Liver (tissue), 9 donors: ENCODE measurements around the gene ZNF699. TPM values are rescaled to one million over a fixed set of nuclear protein-coding genes. Genes with fewer than 3 reads are reported as not detected.

Source experiments
- DNase-seq: peaks from one replicate; pipeline ENCODE4 v3.0.0-alpha.2; 2017; ENCODE audit warnings: low spot score
- H3K27ac ChIP-seq, 2 donors: one replicate each; pipeline ENCODE4 v1.7.0; 2013; ENCODE audit warnings: inconsistent platforms in 2 of 2, low read length in 2 of 2, control low read depth in 1 of 2, low read depth in 1 of 2, mild to moderate bottlenecking in 1 of 2
- H3K27me3 ChIP-seq, 4 donors: one replicate each; pipeline versions ENCODE4 v1.6.1 to v1.7.0; 2013; ENCODE audit warnings: low read length in 3 of 4, inconsistent platforms in 1 of 4, mild to moderate bottlenecking in 1 of 4, moderate library complexity in 1 of 4; ENCODE audit not compliant: control insufficient read depth in 4 of 4, insufficient read depth in 4 of 4
- H3K36me3 ChIP-seq, 4 donors: one replicate each; pipeline versions ENCODE4 v1.6.1 to v1.7.0; 2013; ENCODE audit warnings: low read length in 3 of 4, mild to moderate bottlenecking in 3 of 4, low read depth in 1 of 4, moderate library complexity in 1 of 4; ENCODE audit not compliant: control insufficient read depth in 4 of 4, insufficient read depth in 3 of 4
- H3K4me1 ChIP-seq, 4 donors: one replicate each; pipeline versions ENCODE4 v1.6.1 to v1.7.0; 2013; ENCODE audit warnings: low read length in 3 of 4, mild to moderate bottlenecking in 3 of 4, moderate library complexity in 1 of 4; ENCODE audit not compliant: control insufficient read depth in 4 of 4, insufficient read depth in 4 of 4
- H3K4me3 ChIP-seq, 3 donors: one replicate each; pipeline versions ENCODE4 v1.6.1 to v1.7.0; 2013; ENCODE audit warnings: low read length in 3 of 3, control low read depth in 1 of 3, low read depth in 1 of 3, mild to moderate bottlenecking in 1 of 3
- H3K9ac ChIP-seq, 2 donors: one replicate each; pipeline ENCODE4 v1.7.0; 2013; ENCODE audit warnings: low read length in 2 of 2, mild to moderate bottlenecking in 2 of 2, moderate library complexity in 2 of 2, control low read depth in 1 of 2, low read depth in 1 of 2
- H3K9me3 ChIP-seq, 4 donors: one replicate each; pipeline versions ENCODE4 v1.6.1 to v1.7.0; 2013; ENCODE audit warnings: low read length in 3 of 4; ENCODE audit not compliant: control insufficient read depth in 4 of 4
- CTCF ChIP-seq: fragments of 150-350 bp; IDR thresholded peaks from 2 replicates; pipeline ENCODE4 v1.5.1; 2017; ENCODE audit warnings: improper control_type of control experiment, low read depth, low read length; ENCODE audit not compliant: missing input control
- EGR1 ChIP-seq, 2 donors: IDR thresholded peaks; 2 replicates each; pipeline ENCODE4 v1.6.1; 2016 to 2018; ENCODE audit warnings: antibody characterized with exemption in 2 of 2, low read depth in 2 of 2
- FOXA1 ChIP-seq: IDR thresholded peaks from 2 replicates; pipeline ENCODE4 v1.6.1; 2016; ENCODE audit warnings: antibody characterized with exemption
- GABPA ChIP-seq, 2 donors: IDR thresholded peaks in 1 of 2; conservative IDR thresholded peaks in 1 of 2; 2 replicates each; pipeline ENCODE4 v1.6.1; 2016; ENCODE audit warnings: antibody characterized with exemption in 2 of 2, mild to moderate bottlenecking in 1 of 2, moderate library complexity in 1 of 2
- HNF4A ChIP-seq, 2 donors: conservative IDR thresholded peaks; 2 replicates each; pipeline ENCODE4 v1.6.1; 2016; ENCODE audit warnings: antibody characterized with exemption in 2 of 2, mild to moderate bottlenecking in 2 of 2
- HNF4G ChIP-seq: IDR thresholded peaks from 2 replicates; pipeline ENCODE4 v1.6.1; 2016; ENCODE audit warnings: antibody characterized with exemption
- JUND ChIP-seq, 2 donors: IDR thresholded peaks; 2 replicates each; pipeline ENCODE4 v1.6.1; 2016; ENCODE audit warnings: antibody characterized with exemption in 2 of 2
- NR2F2 ChIP-seq: IDR thresholded peaks from 2 replicates; pipeline ENCODE4 v1.6.1; 2016; ENCODE audit warnings: antibody characterized with exemption
- RAD21 ChIP-seq, 2 donors: IDR thresholded peaks; 2 replicates each; pipeline ENCODE4 v1.6.1; 2016; ENCODE audit warnings: antibody characterized with exemption in 2 of 2, mild to moderate bottlenecking in 2 of 2
- RXRA ChIP-seq, 2 donors: IDR thresholded peaks; 2 replicates each; pipeline ENCODE4 v1.6.1; 2017 to 2018; ENCODE audit warnings: antibody characterized with exemption in 2 of 2, mild to moderate bottlenecking in 1 of 2
- TAF1 ChIP-seq: conservative IDR thresholded peaks from 2 replicates; pipeline ENCODE4 v1.6.1; 2016; ENCODE audit warnings: antibody characterized with exemption, mild to moderate bottlenecking
- YY1 ChIP-seq: IDR thresholded peaks from 2 replicates; pipeline ENCODE4 v1.6.1; 2016; ENCODE audit warnings: antibody characterized with exemption, mild to moderate bottlenecking
- WGBS: extraction: QIAGEN DNeasy Blood & Tissue Kit; methylation state at CpG from one replicate; pipeline ENCODE4 v1.1.7; 2013; 5-methylcytosine and 5-hydroxymethylcytosine counted together
- polyA plus RNA-seq, 2 donors: library from polyadenylated mRNA; stranded (reverse) in 1 of 2; unstranded in 1 of 2; fragments of 200-250 nt in 1 of 2; fragments of >200 nt in 1 of 2; fragmentation: Nextera tagmentation in 1 of 2; extraction: Ambion mirVana in 1 of 2; gene quantifications; one replicate each; pipeline versions ENCODE4 v1.2.1 to v1.2.3, GENCODE V29; 2013 to 2015
- total RNA-seq, 2 donors: library from RNA; depleted of rRNA; stranded (reverse); fragments of >200 nt; gene quantifications; one replicate each; pipeline ENCODE4 v1.2.3, GENCODE V29; 2014
- TF ChIP-seq, protein P1 (sequence below): IDR thresholded peaks from 2 replicates; pipeline ENCODE4 v1.6.1; 2016; ENCODE audit warnings: antibody characterized with exemption
- TF ChIP-seq, protein P2 (sequence below): IDR thresholded peaks from 2 replicates; pipeline ENCODE4 v1.6.1; 2016; ENCODE audit warnings: antibody characterized with exemption, mild to moderate bottlenecking
- TF ChIP-seq, protein P3 (sequence below): IDR thresholded peaks from 2 replicates; pipeline ENCODE4 v1.6.1; 2016; ENCODE audit warnings: antibody characterized with exemption
- TF ChIP-seq, protein P4 (sequence below): IDR thresholded peaks from 2 replicates; pipeline ENCODE4 v1.6.1; 2016; ENCODE audit warnings: antibody characterized with exemption
- donor health status: healthy.
- donor health status: healthy.
- donor health status: healthy.
- donor health status: healthy.
- donor health status: healthy.

Gene ZNF699
- total and polyA plus RNA-seq, 4 donors, result 0.91 to 3.0 (median 1.8) TPM

DNA sequence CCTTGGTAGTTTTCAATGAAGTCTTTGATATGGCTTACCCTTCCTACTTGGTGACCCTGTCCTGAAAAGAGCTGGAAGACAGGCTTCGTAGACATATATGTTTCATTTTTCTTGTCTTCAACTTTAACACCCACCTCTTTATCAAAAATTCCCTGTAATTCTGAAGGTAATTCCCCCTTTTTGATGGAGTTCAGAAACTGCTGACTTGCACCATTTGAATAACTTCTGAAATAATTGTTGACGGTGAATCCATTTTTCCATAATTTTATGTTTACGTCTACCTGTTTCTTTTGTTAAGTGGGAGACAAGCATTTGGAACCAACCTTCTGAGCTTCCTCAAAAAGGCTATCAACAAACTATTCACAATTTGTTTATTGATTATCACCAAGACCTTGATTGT is 38.6 kb upstream of the ZNF699 start:
- H3K9me3 ChIP-seq, result peaks cover 31 to 86% (median 56%) of the 10 kb centered on the region in 4 donors
- no peak for TF ChIP-seq FOXA1
- TF ChIP-seq, protein P1, sequence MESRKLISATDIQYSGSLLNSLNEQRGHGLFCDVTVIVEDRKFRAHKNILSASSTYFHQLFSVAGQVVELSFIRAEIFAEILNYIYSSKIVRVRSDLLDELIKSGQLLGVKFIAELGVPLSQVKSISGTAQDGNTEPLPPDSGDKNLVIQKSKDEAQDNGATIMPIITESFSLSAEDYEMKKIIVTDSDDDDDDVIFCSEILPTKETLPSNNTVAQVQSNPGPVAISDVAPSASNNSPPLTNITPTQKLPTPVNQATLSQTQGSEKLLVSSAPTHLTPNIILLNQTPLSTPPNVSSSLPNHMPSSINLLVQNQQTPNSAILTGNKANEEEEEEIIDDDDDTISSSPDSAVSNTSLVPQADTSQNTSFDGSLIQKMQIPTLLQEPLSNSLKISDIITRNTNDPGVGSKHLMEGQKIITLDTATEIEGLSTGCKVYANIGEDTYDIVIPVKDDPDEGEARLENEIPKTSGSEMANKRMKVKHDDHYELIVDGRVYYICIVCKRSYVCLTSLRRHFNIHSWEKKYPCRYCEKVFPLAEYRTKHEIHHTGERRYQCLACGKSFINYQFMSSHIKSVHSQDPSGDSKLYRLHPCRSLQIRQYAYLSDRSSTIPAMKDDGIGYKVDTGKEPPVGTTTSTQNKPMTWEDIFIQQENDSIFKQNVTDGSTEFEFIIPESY, result no peak
- TF ChIP-seq HNF4G, result no peak
- TF ChIP-seq, protein P2, sequence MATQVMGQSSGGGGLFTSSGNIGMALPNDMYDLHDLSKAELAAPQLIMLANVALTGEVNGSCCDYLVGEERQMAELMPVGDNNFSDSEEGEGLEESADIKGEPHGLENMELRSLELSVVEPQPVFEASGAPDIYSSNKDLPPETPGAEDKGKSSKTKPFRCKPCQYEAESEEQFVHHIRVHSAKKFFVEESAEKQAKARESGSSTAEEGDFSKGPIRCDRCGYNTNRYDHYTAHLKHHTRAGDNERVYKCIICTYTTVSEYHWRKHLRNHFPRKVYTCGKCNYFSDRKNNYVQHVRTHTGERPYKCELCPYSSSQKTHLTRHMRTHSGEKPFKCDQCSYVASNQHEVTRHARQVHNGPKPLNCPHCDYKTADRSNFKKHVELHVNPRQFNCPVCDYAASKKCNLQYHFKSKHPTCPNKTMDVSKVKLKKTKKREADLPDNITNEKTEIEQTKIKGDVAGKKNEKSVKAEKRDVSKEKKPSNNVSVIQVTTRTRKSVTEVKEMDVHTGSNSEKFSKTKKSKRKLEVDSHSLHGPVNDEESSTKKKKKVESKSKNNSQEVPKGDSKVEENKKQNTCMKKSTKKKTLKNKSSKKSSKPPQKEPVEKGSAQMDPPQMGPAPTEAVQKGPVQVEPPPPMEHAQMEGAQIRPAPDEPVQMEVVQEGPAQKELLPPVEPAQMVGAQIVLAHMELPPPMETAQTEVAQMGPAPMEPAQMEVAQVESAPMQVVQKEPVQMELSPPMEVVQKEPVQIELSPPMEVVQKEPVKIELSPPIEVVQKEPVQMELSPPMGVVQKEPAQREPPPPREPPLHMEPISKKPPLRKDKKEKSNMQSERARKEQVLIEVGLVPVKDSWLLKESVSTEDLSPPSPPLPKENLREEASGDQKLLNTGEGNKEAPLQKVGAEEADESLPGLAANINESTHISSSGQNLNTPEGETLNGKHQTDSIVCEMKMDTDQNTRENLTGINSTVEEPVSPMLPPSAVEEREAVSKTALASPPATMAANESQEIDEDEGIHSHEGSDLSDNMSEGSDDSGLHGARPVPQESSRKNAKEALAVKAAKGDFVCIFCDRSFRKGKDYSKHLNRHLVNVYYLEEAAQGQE, result no peak
- TF ChIP-seq, protein P3, sequence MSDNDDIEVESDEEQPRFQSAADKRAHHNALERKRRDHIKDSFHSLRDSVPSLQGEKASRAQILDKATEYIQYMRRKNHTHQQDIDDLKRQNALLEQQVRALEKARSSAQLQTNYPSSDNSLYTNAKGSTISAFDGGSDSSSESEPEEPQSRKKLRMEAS, result no peak
- TF ChIP-seq RAD21 (IDR thresholded peaks at IDR 0.05), result no peak
- no peak for TF ChIP-seq CTCF
- TF ChIP-seq GABPA (IDR thresholded peaks at IDR 0.05 in 1 of 2, conservative IDR thresholded peaks at IDR 0.05 in 1 of 2), result no peak
- no peak for TF ChIP-seq TAF1
- no peak for TF ChIP-seq EGR1 (IDR thresholded peaks at IDR 0.05; ENCODE audit: low read depth in 2 of 2)
- no peak for TF ChIP-seq NR2F2
- TF ChIP-seq, protein P4, sequence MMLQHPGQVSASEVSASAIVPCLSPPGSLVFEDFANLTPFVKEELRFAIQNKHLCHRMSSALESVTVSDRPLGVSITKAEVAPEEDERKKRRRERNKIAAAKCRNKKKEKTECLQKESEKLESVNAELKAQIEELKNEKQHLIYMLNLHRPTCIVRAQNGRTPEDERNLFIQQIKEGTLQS, result no peak
- no peak for TF ChIP-seq HNF4A (conservative IDR thresholded peaks at IDR 0.05)
- TF ChIP-seq RXRA (IDR thresholded peaks at IDR 0.05), result no peak
- no peak for TF ChIP-seq JUND (IDR thresholded peaks at IDR 0.05)
- no peak overlapping the region for H3K27ac ChIP-seq
- H3K4me3 ChIP-seq, result peak overlapping the region in 2 of 3 donors; percentile 45 to 47
- H3K4me1 ChIP-seq, result no peaks in the 10 kb centered on the region
- no peak overlapping the region for H3K9ac ChIP-seq
- DNase-seq, result no peak
- WGBS, result 98% methylated on average over 3 of the region's 3 CpGs
- peaks cover 2 to 25% (median 16%) of the 10 kb centered on the region in 4 donors for H3K36me3 ChIP-seq
- H3K27me3 ChIP-seq, result no peaks in the 10 kb centered on the region

GRCh38 chr19:9345005-9345404 is 35.4 kb upstream of the ZNF699 start:
- Histone ChIP-seq H3K4me3 (peak overlapping the region in 2 of 3 donors; percentile 15 to 50), H3K27ac (no peak overlapping the region), H3K36me3 (peaks cover 6 to 43% (median 40%) of the 10 kb centered on the region in 4 donors), H3K4me1 (no peaks in the 10 kb centered on the region), H3K9me3 (peaks cover 38 to 91% (median 65%) of the 10 kb centered on the region in 4 donors), H3K9ac (no peak overlapping the region), H3K27me3 (no peaks in the 10 kb centered on the region)
- TF ChIP-seq EGR1 (IDR thresholded peaks at IDR 0.05; ENCODE audit: low read depth in 2 of 2) (no peak), NR2F2 (no peak), YY1 (no peak)
- TF ChIP-seq, protein P2, result no peak
- TF ChIP-seq, protein P4, result no peak
- DNase-seq, result no peak
- WGBS, result 96% methylated on average over 2 of the region's 2 CpGs
